NT2/D1 (cell line): Measurements from ENCODE around the gene MAP3K4.

ENCODE experiments used
- SUZ12 ChIP-seq: IDR thresholded peaks from 2 replicates; pipeline ENCODE4 v1.6.1; 2011; ENCODE audit not compliant: insufficient read length, insufficient read depth; ENCODE audit errors: extremely low read depth
- YY1 ChIP-seq: IDR thresholded peaks from 2 replicates; pipeline ENCODE4 v1.6.1; 2011; ENCODE audit not compliant: insufficient read length, insufficient read depth
- ZNF274 ChIP-seq: IDR thresholded peaks from 2 replicates; pipeline ENCODE4 v1.6.1; 2011; ENCODE audit warnings: mild to moderate bottlenecking, low read depth, low read length

- TF ChIP-seq YY1 = no peak
- no peak for TF ChIP-seq ZNF274
- TF ChIP-seq SUZ12 = no peak
Measured at GRCh38 chr6:161024364-161024920, 32.9 kb downstream of the MAP3K4 start.
